Gastrocnemius medialis (tissue), 4 donors: Measurements from ENCODE around the gene TTC32.

ENCODE experiments used
- POLR2A ChIP-seq, 2 donors: fragments of 450-650 bp; IDR thresholded peaks; one replicate each; pipeline ENCODE4 v1.6.1; 2017; ENCODE audit warnings: antibody characterized with exemption in 2 of 2, mild to moderate bottlenecking in 2 of 2, moderate library complexity in 2 of 2
- TF ChIP-seq, protein P1 (sequence below), 5 experiments: fragments of 450-650 bp in 3 of 5; fragments of 200-600 bp in 2 of 5; sonication (generic) in 2 of 5; IDR thresholded peaks in 4 of 5; conservative IDR thresholded peaks in 1 of 5; 1 replicate in 4 of 5; 2 replicates in 1 of 5; pipeline ENCODE4 v1.5.1; 2016 to 2019; ENCODE audit warnings: antibody characterized with exemption in 5 of 5, mild to moderate bottlenecking in 3 of 5, moderate library complexity in 3 of 5

DNA sequence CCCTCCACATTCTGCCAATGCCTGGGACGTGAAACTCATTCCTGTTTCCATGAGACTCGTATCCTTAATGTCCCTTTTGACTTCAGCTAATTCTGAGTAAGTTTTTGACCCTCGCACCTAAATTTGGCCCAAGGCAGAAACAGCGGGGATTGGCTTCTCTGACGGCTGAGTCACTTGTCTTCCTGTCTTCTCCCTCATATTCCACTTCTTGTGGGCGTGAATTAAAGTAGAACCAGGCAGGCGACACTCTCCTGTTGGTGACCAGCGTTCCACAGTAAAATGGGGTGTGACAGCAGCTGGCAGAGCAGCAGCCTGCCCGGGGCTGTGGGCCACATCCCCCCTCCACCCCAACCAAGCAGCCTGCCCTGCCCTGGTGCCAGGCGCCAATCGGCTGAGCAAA lies 15.5 kb downstream of the TTC32 start:
- TF ChIP-seq POLR2A (IDR thresholded peaks at IDR 0.05): no peak
- TF ChIP-seq, protein P1, sequence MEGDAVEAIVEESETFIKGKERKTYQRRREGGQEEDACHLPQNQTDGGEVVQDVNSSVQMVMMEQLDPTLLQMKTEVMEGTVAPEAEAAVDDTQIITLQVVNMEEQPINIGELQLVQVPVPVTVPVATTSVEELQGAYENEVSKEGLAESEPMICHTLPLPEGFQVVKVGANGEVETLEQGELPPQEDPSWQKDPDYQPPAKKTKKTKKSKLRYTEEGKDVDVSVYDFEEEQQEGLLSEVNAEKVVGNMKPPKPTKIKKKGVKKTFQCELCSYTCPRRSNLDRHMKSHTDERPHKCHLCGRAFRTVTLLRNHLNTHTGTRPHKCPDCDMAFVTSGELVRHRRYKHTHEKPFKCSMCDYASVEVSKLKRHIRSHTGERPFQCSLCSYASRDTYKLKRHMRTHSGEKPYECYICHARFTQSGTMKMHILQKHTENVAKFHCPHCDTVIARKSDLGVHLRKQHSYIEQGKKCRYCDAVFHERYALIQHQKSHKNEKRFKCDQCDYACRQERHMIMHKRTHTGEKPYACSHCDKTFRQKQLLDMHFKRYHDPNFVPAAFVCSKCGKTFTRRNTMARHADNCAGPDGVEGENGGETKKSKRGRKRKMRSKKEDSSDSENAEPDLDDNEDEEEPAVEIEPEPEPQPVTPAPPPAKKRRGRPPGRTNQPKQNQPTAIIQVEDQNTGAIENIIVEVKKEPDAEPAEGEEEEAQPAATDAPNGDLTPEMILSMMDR (IDR thresholded peaks at IDR 0.05 in 4 of 5, conservative IDR thresholded peaks at IDR 0.05 in 1 of 5): no peak
